Measurements from ENCODE around the gene HCFC1. TPM values are rescaled to one million over a fixed set of nuclear protein-coding genes. Genes with fewer than 3 reads are reported as not detected.

Gene HCFC1
- total and polyA plus RNA-seq, 9 of the 15 experiments (the other 6 are each of a cell fraction or from before 2014, with no cell fraction given), result 2.8 to 133 (median 17.1) TPM

GRCh38 chrX:153963546-153963945, 8.1 kb downstream of the HCFC1 start:
- ATAC-seq (no peak), FAIRE-seq (no peak), DNase-seq (ENCODE audit: extremely low read depth in 1 of 4, low spot score in 3 of 4) (no peak)
- CTCF ChIA-PET (ENCODE audit: low intra/inter-chr PET ratio), result no interaction called here
- TF ChIP-seq MAZ (CRISPR knock-in tag; conservative IDR thresholded peaks at IDR 0.05 in 1 of 2, IDR thresholded peaks at IDR 0.05 in 1 of 2) (no peak), NFRKB (IDR thresholded peaks at IDR 0.05; ENCODE audit: low read depth) (no peak), NFIC (IDR thresholded peaks at IDR 0.05) (no peak), ZBTB7A (IDR thresholded peaks at IDR 0.05; ENCODE audit: borderline replicate concordance, control insufficient read depth, low read depth, low read length) (no peak), IRF9 (tag; IDR thresholded peaks at IDR 0.05) (no peak), RBFOX2 (IDR thresholded peaks at IDR 0.05; ENCODE audit: low read depth, low read length) (peak; percentile 24; the same call in 1 of the 2 replicates), ZNF699 (CRISPR knock-in tag; IDR thresholded peaks at IDR 0.05; ENCODE audit: insufficient replicate concordance) (no peak), POLR2G (IDR thresholded peaks at IDR 0.05; ENCODE audit: low read depth, low read length) (peak; percentile 14; the same call in 1 of the 2 replicates)
- Histone ChIP-seq H3K79me2 (ENCODE audit: control insufficient read depth, insufficient read depth, low read length) (peaks cover 63% of the 10 kb centered on the region), H3K27me3 (ENCODE audit: control insufficient read depth in 2 of 2, insufficient read depth in 2 of 2, low read length in 2 of 2) (no peaks in the 10 kb centered on the region), H2AFZ (ENCODE audit: low read depth, low read length) (no peak overlapping the region), H3K9me3 (replicated peaks; ENCODE audit: control insufficient read depth, insufficient read depth, low read depth, low read length) (no peaks in the 10 kb centered on the region), H3K4me1 (replicated peaks in 1 of 2; ENCODE audit: control insufficient read depth in 2 of 2, insufficient read depth in 2 of 2, low read length in 2 of 2) (peaks cover 24 to 35% of the 10 kb centered on the region in 2 experiments), H3K4me3 (no peak overlapping the region), H3K4me2 (ENCODE audit: insufficient read depth, low read length) (no peak overlapping the region), H3K36me3 (ENCODE audit: control insufficient read depth, insufficient read depth, low read length) (peaks cover 97% of the 10 kb centered on the region; the same call in 2 of the 3 replicates), H4K20me1 (replicated peaks; ENCODE audit: control insufficient read depth, insufficient read depth, low read length) (peaks cover 40% of the 10 kb centered on the region), H3K9me1 (ENCODE audit: control insufficient read depth, insufficient read depth, low read length) (peaks cover 5% of the 10 kb centered on the region), H3K9ac (ENCODE audit: insufficient read depth in 1 of 2, low read depth in 2 of 2, low read length in 2 of 2) (no peak overlapping the region; a peak in 1 of 4 replicates), H3K27ac (ENCODE audit: extremely low read depth, low read depth, low read length) (no peak overlapping the region)
- POLR2A ChIA-PET, result interaction anchor here (0.7 to 1.3 kb wide), 2 partner anchors 14 to 88 kb away, joined by 3 read pairs; no protein-coding TSS in a partner anchor
- 96% methylated on average over 9 of the region's 12 CpGs for WGBS (ENCODE audit: insufficient coverage, low coverage, missing lambda C conversion rate)
- in situ Hi-C loops (cut with MboI) (no loop called here), intact Hi-C loops (cut with micrococcal nuclease) (no loop called here)
- no TSS peak for BruUV-seq (replicated peaks)
